Nephron (organoid): ENCODE data around the gene RARRES2.
"Not testable (repeated sequence)": the region's sequence is repeated elsewhere in the genome, so short reads cannot be mapped to it uniquely, and the experiment has no call there.

ENCODE experiments used
- H3K27ac Mint-ChIP-seq, 3 experiments: 2 replicates each; pipeline ENCODE4 v1.8.0; 2020; ENCODE audit warnings: mixed read lengths in 3 of 3, mild to moderate bottlenecking in 2 of 3, moderate library complexity in 1 of 3
- H3K27me3 Mint-ChIP-seq: 2 replicates; pipeline ENCODE4 v1.8.0; 2021; ENCODE audit warnings: low read depth, mild to moderate bottlenecking, moderate library complexity, mixed read lengths
- H3K36me3 Mint-ChIP-seq: 2 replicates; pipeline ENCODE4 v1.8.0; 2020; ENCODE audit warnings: low read depth, mixed read lengths
- H3K4me1 Mint-ChIP-seq: 2 replicates; pipeline ENCODE4 v1.8.0; 2020; ENCODE audit warnings: mixed read lengths
- H3K4me3 Mint-ChIP-seq, 3 experiments: 2 replicates each; pipeline ENCODE4 v1.8.0; 2020; ENCODE audit warnings: mild to moderate bottlenecking in 3 of 3, mixed read lengths in 3 of 3, moderate library complexity in 2 of 3
- H3K9me3 Mint-ChIP-seq: 2 replicates; pipeline ENCODE4 v1.8.0; 2020; ENCODE audit warnings: mixed read lengths
- TF ChIP-seq, protein P1 (sequence below), 3 experiments: fragments of 200-600 bp; sonication (generic); IDR thresholded peaks; one replicate each; pipeline ENCODE4 v1.5.0; 2021; ENCODE audit warnings: antibody characterized with exemption in 3 of 3; ENCODE audit not compliant: unreplicated experiment in 3 of 3

The RARRES2 gene

DNA sequence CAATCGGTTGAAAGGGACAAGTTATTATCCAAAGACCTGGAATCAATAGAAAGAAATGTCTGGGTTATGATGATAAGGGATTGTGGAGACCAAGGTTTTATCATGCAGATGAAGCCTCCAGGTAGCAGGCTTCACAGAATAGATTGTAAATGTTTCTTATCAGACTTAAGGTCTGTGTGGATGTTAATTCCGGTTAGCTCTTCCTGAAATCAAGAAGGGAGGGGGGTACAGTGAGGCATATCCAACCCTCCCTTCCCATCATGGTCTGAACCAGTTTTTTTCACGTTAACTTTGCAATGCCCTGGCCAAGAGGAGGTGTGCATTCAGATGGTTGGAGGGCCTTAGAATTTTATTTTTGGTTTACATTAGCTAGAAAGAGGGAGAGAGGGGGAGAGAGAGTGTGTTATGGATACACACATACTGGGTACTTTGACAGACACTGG lies 28.0 kb downstream of the RARRES2 start:
- peak overlapping the region in 2 of 3 experiments; percentile 18 to 52 for H3K27ac Mint-ChIP-seq

DNA sequence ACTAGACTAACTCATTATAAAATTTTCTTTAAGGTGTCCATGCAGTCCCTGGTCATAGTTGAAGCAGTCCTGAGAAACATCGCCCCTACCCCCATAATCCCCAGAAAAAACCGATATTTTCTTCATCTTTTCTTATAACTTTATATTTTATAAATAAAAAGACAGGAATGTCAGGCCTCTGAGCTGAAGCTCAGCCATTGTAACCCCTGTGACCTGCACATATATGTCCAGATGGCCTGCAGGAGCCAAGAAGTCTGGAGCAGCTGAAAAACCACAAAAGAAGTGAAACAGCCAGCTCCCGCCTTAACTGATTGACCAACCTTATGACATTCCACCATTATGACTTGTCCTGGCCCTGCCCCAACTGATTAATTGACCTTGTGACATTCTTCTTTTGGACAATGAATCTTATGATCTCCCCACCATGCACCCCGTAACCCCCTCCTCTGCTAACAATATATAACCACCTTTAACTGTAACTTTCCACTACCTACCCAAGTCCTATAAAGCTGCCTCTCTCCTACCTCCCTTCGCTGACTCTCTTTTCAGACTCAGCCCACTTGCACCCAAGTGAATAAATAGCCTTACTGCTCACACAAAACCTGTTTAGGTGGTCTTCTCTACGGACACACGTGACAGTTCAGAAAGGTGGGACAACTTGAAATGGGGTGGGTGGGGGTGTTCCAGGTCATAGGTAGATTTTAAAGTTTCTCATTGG lies 28.6 kb downstream of the RARRES2 start:
- peak overlapping the region in 2 of 3 experiments; percentile 18 to 52 for H3K27ac Mint-ChIP-seq
- not testable (repeated sequence) for H3K4me3 Mint-ChIP-seq, H3K36me3 Mint-ChIP-seq, H3K4me1 Mint-ChIP-seq, H3K9me3 Mint-ChIP-seq, H3K27me3 Mint-ChIP-seq

More for the DNA sequence above, 28.0 kb downstream of the RARRES2 start:
- no peaks in the 10 kb centered on the region for H3K9me3 Mint-ChIP-seq
- peaks cover 8% of the 10 kb centered on the region for H3K4me1 Mint-ChIP-seq
- no peaks in the 10 kb centered on the region for H3K36me3 Mint-ChIP-seq
- H3K27me3 Mint-ChIP-seq: no peaks in the 10 kb centered on the region
- TF ChIP-seq, protein P1, sequence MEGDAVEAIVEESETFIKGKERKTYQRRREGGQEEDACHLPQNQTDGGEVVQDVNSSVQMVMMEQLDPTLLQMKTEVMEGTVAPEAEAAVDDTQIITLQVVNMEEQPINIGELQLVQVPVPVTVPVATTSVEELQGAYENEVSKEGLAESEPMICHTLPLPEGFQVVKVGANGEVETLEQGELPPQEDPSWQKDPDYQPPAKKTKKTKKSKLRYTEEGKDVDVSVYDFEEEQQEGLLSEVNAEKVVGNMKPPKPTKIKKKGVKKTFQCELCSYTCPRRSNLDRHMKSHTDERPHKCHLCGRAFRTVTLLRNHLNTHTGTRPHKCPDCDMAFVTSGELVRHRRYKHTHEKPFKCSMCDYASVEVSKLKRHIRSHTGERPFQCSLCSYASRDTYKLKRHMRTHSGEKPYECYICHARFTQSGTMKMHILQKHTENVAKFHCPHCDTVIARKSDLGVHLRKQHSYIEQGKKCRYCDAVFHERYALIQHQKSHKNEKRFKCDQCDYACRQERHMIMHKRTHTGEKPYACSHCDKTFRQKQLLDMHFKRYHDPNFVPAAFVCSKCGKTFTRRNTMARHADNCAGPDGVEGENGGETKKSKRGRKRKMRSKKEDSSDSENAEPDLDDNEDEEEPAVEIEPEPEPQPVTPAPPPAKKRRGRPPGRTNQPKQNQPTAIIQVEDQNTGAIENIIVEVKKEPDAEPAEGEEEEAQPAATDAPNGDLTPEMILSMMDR (IDR thresholded peaks at IDR 0.05; ENCODE audit: unreplicated experiment in 3 of 3): no peak
- H3K4me3 Mint-ChIP-seq: no peak overlapping the region

DNA sequence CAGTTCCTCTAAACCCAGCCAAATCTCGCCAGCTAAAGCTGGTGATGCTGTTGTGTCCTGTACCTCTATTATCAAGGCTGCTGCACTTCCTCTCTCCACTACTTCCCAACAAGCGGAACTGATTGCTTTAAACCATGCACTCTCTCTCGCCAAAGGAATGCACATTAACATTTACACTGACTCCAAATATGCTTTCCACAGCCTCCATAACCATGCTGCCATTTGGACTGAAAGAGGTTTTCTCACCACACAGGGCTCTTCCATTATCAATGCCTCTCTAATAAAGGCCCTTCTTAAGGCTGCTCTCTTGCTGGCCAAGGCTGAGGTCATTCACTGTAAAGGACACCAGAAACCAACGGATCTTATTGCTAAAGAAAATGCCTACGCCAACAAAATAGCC lies 29.7 kb downstream of the RARRES2 start:
- H3K27ac Mint-ChIP-seq: no peak overlapping the region
- TF ChIP-seq, protein P1 (IDR thresholded peaks at IDR 0.05; ENCODE audit: unreplicated experiment in 3 of 3): no peak

DNA sequence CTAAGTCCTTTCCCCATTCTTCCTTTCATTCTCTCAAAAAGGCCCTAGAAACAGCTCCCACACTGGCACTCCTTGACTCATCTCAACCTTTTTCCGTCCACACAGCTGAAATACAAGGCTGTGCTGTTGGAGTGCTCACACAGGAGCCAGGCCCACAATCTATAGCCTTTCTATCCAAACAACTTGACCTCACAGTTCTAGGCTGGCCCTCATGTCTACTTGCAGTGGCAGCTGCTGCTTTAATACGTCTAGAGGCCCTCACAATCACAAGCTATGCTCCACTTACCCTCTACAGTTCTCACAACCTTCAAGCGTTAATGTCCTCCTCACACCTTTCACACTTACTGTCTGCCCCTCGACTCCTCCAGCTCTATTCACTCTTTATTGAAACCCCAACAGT lies 30.3 kb downstream of the RARRES2 start:
- H3K36me3 Mint-ChIP-seq: no peaks in the 10 kb centered on the region
- H3K27ac Mint-ChIP-seq: no peak overlapping the region
- H3K27me3 Mint-ChIP-seq: peaks cover 8% of the 10 kb centered on the region
- no peak overlapping the region for H3K4me3 Mint-ChIP-seq
- H3K9me3 Mint-ChIP-seq: no peaks in the 10 kb centered on the region
- H3K4me1 Mint-ChIP-seq: peaks cover 8% of the 10 kb centered on the region
- TF ChIP-seq, protein P1 (IDR thresholded peaks at IDR 0.05; ENCODE audit: unreplicated experiment in 3 of 3): no peak

More for the DNA sequence above, 29.7 kb downstream of the RARRES2 start:
- Mint-ChIP-seq H3K4me1 (peaks cover 8% of the 10 kb centered on the region), H3K9me3 (no peaks in the 10 kb centered on the region), H3K36me3 (no peaks in the 10 kb centered on the region), H3K4me3 (no peak overlapping the region), H3K27me3 (peaks cover 8% of the 10 kb centered on the region)

DNA sequence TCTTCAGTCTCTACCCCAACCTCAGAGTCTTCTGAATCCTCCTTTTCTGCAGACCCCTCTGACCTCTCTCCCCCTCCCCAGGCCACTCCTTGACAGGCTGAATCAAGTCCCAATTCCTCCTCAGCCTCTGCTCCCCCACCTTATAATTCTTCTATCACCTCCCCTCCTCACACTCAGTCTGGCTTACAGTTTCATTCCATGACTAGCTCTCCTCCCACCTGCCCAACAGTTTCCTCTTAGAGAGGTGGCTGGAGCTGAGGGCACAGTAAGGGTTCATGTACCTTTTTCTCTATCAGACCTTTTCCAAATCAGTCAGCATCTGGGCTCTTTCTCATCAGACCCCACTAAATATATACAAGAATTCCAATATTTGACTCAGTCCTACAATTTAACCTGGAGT lies 32.9 kb downstream of the RARRES2 start:
- Mint-ChIP-seq H3K4me3 (no peak overlapping the region), H3K36me3 (no peaks in the 10 kb centered on the region), H3K9me3 (no peaks in the 10 kb centered on the region), H3K27me3 (peaks cover 12% of the 10 kb centered on the region), H3K27ac (no peak overlapping the region), H3K4me1 (peaks cover 12% of the 10 kb centered on the region)
- TF ChIP-seq, protein P1 (IDR thresholded peaks at IDR 0.05; ENCODE audit: unreplicated experiment in 3 of 3): no peak

DNA sequence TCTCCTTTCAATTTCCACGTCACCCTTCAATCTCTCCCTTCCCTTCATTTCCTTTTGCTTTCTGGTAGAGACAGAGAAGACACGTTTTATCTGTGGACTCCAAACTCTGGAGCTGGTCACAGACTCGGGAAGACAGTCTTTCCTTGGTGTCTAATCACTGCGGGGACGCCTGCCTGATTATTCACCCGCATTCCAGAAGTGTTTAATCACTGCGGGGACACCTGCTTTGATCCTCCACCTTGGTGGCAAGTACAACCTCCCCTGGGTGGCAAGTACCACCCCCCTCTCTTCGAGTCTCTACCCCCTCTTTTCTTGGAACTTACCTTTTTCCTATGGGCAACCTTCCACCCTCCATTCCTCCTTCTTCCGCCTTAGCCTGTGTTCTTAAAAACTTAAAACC lies 33.5 kb downstream of the RARRES2 start:
- Mint-ChIP-seq H3K4me3 (no peak overlapping the region), H3K36me3 (no peaks in the 10 kb centered on the region), H3K4me1 (peaks cover 6% of the 10 kb centered on the region), H3K27me3 (peaks cover 12% of the 10 kb centered on the region), H3K27ac (no peak overlapping the region), H3K9me3 (no peaks in the 10 kb centered on the region)
- TF ChIP-seq, protein P1 (IDR thresholded peaks at IDR 0.05; ENCODE audit: unreplicated experiment in 3 of 3): no peak
